ENCODE results near the gene ACYP1. TPM values are rescaled to one million over a fixed set of nuclear protein-coding genes. Genes with fewer than 3 reads are reported as not detected.

ACYP1 gene
- total and polyA plus RNA-seq, 2 of the 13 experiments (the other 11 are each of a cell fraction or from before 2014, with no cell fraction given) = 9.7 to 22.4 TPM

DNA sequence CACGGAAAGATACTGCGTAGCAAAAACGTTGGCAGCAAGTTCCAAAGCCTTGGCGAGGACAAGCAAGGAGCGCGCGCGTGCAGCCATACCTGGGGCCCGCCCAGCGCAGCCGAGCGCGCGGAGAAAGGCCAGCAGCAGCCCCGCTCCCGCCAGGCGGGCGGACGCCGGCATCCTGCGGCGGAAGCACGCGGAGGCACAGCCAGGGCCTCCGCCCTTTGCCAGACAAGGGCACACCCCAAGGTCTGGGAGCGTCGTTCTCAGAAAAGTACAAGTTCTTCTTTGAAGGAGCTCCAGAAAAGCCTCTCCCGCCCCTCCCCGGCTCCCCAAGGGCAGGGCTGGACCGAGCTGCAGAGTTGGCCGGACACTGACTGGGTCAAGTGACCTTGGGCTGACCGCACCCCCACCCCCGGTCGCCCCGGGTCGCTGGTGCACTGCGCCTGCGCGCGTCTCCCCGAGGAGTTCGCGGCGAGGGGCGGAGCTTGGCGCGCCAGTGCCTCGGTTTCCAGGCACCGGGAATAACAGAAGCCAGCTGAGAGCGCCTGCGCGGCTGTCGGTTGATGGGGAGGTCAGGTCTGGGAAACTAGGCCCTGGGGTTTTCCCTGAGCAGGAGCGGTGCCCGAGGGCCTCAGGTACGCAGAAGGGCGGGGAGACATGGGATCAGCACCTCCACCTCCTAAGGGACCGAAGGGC, 5.4 kb upstream of the ACYP1 start, which contains the start of gene ZC2HC1C (continued):
- TF ChIP-seq, protein P1, sequence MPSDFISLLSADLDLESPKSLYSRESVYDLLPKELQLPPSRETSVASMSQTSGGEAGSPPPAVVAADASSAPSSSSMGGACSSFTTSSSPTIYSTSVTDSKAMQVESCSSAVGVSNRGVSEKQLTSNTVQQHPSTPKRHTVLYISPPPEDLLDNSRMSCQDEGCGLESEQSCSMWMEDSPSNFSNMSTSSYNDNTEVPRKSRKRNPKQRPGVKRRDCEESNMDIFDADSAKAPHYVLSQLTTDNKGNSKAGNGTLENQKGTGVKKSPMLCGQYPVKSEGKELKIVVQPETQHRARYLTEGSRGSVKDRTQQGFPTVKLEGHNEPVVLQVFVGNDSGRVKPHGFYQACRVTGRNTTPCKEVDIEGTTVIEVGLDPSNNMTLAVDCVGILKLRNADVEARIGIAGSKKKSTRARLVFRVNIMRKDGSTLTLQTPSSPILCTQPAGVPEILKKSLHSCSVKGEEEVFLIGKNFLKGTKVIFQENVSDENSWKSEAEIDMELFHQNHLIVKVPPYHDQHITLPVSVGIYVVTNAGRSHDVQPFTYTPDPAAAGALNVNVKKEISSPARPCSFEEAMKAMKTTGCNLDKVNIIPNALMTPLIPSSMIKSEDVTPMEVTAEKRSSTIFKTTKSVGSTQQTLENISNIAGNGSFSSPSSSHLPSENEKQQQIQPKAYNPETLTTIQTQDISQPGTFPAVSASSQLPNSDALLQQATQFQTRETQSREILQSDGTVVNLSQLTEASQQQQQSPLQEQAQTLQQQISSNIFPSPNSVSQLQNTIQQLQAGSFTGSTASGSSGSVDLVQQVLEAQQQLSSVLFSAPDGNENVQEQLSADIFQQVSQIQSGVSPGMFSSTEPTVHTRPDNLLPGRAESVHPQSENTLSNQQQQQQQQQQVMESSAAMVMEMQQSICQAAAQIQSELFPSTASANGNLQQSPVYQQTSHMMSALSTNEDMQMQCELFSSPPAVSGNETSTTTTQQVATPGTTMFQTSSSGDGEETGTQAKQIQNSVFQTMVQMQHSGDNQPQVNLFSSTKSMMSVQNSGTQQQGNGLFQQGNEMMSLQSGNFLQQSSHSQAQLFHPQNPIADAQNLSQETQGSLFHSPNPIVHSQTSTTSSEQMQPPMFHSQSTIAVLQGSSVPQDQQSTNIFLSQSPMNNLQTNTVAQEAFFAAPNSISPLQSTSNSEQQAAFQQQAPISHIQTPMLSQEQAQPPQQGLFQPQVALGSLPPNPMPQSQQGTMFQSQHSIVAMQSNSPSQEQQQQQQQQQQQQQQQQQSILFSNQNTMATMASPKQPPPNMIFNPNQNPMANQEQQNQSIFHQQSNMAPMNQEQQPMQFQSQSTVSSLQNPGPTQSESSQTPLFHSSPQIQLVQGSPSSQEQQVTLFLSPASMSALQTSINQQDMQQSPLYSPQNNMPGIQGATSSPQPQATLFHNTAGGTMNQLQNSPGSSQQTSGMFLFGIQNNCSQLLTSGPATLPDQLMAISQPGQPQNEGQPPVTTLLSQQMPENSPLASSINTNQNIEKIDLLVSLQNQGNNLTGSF (CRISPR knock-in tag; IDR thresholded peaks at IDR 0.05) = 0 out of 2 replicates have a peak, but pooled peaks have one; percentile 49
- TF ChIP-seq, protein P2, sequence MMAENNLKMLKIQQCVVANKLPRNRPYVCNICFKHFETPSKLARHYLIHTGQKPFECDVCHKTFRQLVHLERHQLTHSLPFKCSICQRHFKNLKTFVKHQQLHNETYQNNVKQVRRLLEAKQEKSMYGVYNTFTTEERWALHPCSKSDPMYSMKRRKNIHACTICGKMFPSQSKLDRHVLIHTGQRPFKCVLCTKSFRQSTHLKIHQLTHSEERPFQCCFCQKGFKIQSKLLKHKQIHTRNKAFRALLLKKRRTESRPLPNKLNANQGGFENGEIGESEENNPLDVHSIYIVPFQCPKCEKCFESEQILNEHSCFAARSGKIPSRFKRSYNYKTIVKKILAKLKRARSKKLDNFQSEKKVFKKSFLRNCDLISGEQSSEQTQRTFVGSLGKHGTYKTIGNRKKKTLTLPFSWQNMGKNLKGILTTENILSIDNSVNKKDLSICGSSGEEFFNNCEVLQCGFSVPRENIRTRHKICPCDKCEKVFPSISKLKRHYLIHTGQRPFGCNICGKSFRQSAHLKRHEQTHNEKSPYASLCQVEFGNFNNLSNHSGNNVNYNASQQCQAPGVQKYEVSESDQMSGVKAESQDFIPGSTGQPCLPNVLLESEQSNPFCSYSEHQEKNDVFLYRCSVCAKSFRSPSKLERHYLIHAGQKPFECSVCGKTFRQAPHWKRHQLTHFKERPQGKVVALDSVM (CRISPR knock-in tag; IDR thresholded peaks at IDR 0.05) = no peak; the same call in 1 of the 2 replicates
- TF ChIP-seq, protein P3, sequence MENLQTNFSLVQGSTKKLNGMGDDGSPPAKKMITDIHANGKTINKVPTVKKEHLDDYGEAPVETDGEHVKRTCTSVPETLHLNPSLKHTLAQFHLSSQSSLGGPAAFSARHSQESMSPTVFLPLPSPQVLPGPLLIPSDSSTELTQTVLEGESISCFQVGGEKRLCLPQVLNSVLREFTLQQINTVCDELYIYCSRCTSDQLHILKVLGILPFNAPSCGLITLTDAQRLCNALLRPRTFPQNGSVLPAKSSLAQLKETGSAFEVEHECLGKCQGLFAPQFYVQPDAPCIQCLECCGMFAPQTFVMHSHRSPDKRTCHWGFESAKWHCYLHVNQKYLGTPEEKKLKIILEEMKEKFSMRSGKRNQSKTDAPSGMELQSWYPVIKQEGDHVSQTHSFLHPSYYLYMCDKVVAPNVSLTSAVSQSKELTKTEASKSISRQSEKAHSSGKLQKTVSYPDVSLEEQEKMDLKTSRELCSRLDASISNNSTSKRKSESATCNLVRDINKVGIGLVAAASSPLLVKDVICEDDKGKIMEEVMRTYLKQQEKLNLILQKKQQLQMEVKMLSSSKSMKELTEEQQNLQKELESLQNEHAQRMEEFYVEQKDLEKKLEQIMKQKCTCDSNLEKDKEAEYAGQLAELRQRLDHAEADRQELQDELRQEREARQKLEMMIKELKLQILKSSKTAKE (CRISPR knock-in tag; IDR thresholded peaks at IDR 0.05; ENCODE audit: borderline replicate concordance) = 0 out of 2 replicates have a peak, but pooled peaks have one; percentile 2
- TF ChIP-seq IKZF4 (CRISPR knock-in tag; IDR thresholded peaks at IDR 0.05; ENCODE audit: borderline replicate concordance, low read depth, not compliant biosample characterization) (peak; percentile 63), NKX3-1 (CRISPR knock-in tag; IDR thresholded peaks at IDR 0.05) (peak; percentile 92), ZSCAN21 (CRISPR knock-in tag; IDR thresholded peaks at IDR 0.05; ENCODE audit: borderline replicate concordance) (0 out of 2 replicates have a peak, but pooled peaks have one; percentile 40), ZNF138 (CRISPR knock-in tag; IDR thresholded peaks at IDR 0.05; ENCODE audit: low read depth) (0 out of 2 replicates have a peak, but pooled peaks have one; percentile 76), LCORL (IDR thresholded peaks at IDR 0.05) (no peak), LCORL (CRISPR knock-in tag; IDR thresholded peaks at IDR 0.05) (peak; percentile 67), KDM2A (CRISPR knock-in tag; IDR thresholded peaks at IDR 0.05; ENCODE audit: borderline replicate concordance, low read depth) (peak; percentile 44; the same call in 1 of the 2 replicates), ZNF329 (CRISPR knock-in tag; IDR thresholded peaks at IDR 0.05; ENCODE audit: low read depth) (0 out of 2 replicates have a peak, but pooled peaks have one; percentile 56), HNRNPLL (IDR thresholded peaks at IDR 0.05; ENCODE audit: low read depth, low read length, poor library complexity, severe bottlenecking) (peak; percentile 73), ZNF296 (CRISPR knock-in tag; conservative IDR thresholded peaks at IDR 0.05) (peak; percentile 84), REXO4 (CRISPR knock-in tag; IDR thresholded peaks at IDR 0.05; ENCODE audit: borderline replicate concordance) (peak; percentile 51; the same call in 1 of the 2 replicates), NCOA1 (CRISPR knock-in tag; IDR thresholded peaks at IDR 0.05) (peak; percentile 74; the same call in 1 of the 2 replicates)
- TF ChIP-seq, protein P4, sequence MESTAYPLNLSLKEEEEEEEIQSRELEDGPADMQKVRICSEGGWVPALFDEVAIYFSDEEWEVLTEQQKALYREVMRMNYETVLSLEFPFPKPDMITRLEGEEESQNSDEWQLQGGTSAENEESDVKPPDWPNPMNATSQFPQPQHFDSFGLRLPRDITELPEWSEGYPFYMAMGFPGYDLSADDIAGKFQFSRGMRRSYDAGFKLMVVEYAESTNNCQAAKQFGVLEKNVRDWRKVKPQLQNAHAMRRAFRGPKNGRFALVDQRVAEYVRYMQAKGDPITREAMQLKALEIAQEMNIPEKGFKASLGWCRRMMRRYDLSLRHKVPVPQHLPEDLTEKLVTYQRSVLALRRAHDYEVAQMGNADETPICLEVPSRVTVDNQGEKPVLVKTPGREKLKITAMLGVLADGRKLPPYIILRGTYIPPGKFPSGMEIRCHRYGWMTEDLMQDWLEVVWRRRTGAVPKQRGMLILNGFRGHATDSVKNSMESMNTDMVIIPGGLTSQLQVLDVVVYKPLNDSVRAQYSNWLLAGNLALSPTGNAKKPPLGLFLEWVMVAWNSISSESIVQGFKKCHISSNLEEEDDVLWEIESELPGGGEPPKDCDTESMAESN (CRISPR knock-in tag; conservative IDR thresholded peaks at IDR 0.05) = peak; percentile 82; the same call in 1 of the 2 replicates

All from HepG2 (cell line).